NCI-H524 treated with DMSO at 0.1 percent for 48 hours (cell line): ENCODE results near the gene IMMP2L.
A peak's percentile ranks its signal among the peaks of the same experiment; 100 is the strongest.
"Not testable (repeated sequence)": the region's sequence is repeated elsewhere in the genome, so short reads cannot be mapped to it uniquely, and the experiment has no call there.

Experiments
- DNase-seq: peaks from one replicate; lab custom pipeline; 2025; lab: John Stamatoyannopoulos, UW

Gene IMMP2L

GRCh38 chr7:111561904-111562732 lies at the start of gene IMMP2L:
Gene IMMP2L (minus strand): TSS chr7:111562492.
- DNase-seq: peak; percentile 25

GRCh38 chr7:111609483-111610254 lies 47.4 kb upstream of the IMMP2L start:
- not testable (repeated sequence) for DNase-seq

- DNase-seq: no peak
Measured at GRCh38 chr7:111607621-111608020, 45.3 kb upstream of the IMMP2L start.

GRCh38 chr7:111605246-111605645 lies 43.0 kb upstream of the IMMP2L start:
- no peak for DNase-seq

GRCh38 chr7:111600091-111600490 lies 37.8 kb upstream of the IMMP2L start:
- no peak for DNase-seq

- no peak for DNase-seq
Measured at GRCh38 chr7:111595780-111596179, 33.5 kb upstream of the IMMP2L start.

- DNase-seq: no peak
Measured at GRCh38 chr7:111594602-111595001, 32.3 kb upstream of the IMMP2L start.

- no peak for DNase-seq
Measured at GRCh38 chr7:111593343-111593742, 31.1 kb upstream of the IMMP2L start.

- no peak for DNase-seq
Measured at GRCh38 chr7:111588065-111588433, 25.8 kb upstream of the IMMP2L start.

GRCh38 chr7:111587410-111588064 lies 25.2 kb upstream of the IMMP2L start:
- no peak for DNase-seq

GRCh38 chr7:111586711-111587409 lies 24.6 kb upstream of the IMMP2L start:
- DNase-seq: no peak

GRCh38 chr7:111581784-111582488 lies 19.6 kb upstream of the IMMP2L start:
- not testable (repeated sequence) for DNase-seq

- DNase-seq: not testable (repeated sequence)
Measured at GRCh38 chr7:111581207-111581606, 18.9 kb upstream of the IMMP2L start.

GRCh38 chr7:111578754-111579153 lies 16.5 kb upstream of the IMMP2L start:
- no peak for DNase-seq

- DNase-seq: no peak
Measured at GRCh38 chr7:111571720-111572119, 9.4 kb upstream of the IMMP2L start.

GRCh38 chr7:111568870-111569462 lies 6.7 kb upstream of the IMMP2L start:
- no peak for DNase-seq

GRCh38 chr7:111568419-111568818 lies 6.1 kb upstream of the IMMP2L start:
- no peak for DNase-seq

- no peak for DNase-seq
Measured at GRCh38 chr7:111564078-111564477, 1.8 kb upstream of the IMMP2L start.

- no peak for DNase-seq
Measured at GRCh38 chr7:111561654-111561903, 713 bp downstream of the IMMP2L start.

- no peak for DNase-seq
Measured at GRCh38 chr7:111560773-111561653, 1.3 kb downstream of the IMMP2L start.
